MM.1S (cell line): Measurements from ENCODE around the gene BAIAP2L2.

ENCODE experiments used
- DNase-seq: peaks from one replicate; pipeline ENCODE4 v3.0.0-alpha.2; 2015
- H2AFZ ChIP-seq: fragments of 300-600 bp; sonication (generic); 2 replicates; pipeline ENCODE4 v1.6.0; 2016; ENCODE audit warnings: antibody characterized with exemption, low read length
- H3F3A ChIP-seq: fragments of 300-600 bp; sonication (generic); 2 replicates; pipeline ENCODE4 v1.6.1; 2016; ENCODE audit warnings: mild to moderate bottlenecking, antibody characterized with exemption, low read length, moderate library complexity, mixed read lengths; ENCODE audit not compliant: insufficient read depth
- H3K27ac ChIP-seq: fragments of 300-600 bp; sonication (generic); 2 replicates; pipeline ENCODE4 v1.5.1; 2016; ENCODE audit warnings: mild to moderate bottlenecking, low read length
- H3K27me3 ChIP-seq: fragments of 300-600 bp; sonication (generic); replicated peaks from 2 replicates; pipeline ENCODE4 v1.6.0; 2016; ENCODE audit warnings: low read length; ENCODE audit not compliant: insufficient read depth
- H3K36me3 ChIP-seq: fragments of 300-600 bp; sonication (generic); replicated peaks from 2 replicates; pipeline ENCODE4 v1.6.1; 2016; ENCODE audit warnings: mild to moderate bottlenecking, low read length, mixed read lengths; ENCODE audit not compliant: insufficient read depth
- H3K4me1 ChIP-seq: fragments of 300-600 bp; sonication (generic); 2 replicates; pipeline ENCODE4 v1.6.1; 2016; ENCODE audit warnings: low read length, mixed read lengths
- H3K4me2 ChIP-seq: fragments of 300-600 bp; sonication (generic); 2 replicates; pipeline ENCODE4 v1.6.0; 2016; ENCODE audit warnings: low read depth, low read length
- H3K4me3 ChIP-seq: fragments of 300-600 bp; sonication (generic); 2 replicates; pipeline ENCODE4 v1.5.1; 2016; ENCODE audit warnings: low read length, mixed read lengths
- H3K79me2 ChIP-seq: fragments of 300-600 bp; sonication (generic); 2 replicates; pipeline ENCODE4 v1.6.1; 2016; ENCODE audit warnings: mixed run types, low read length, mixed read lengths
- H3K9ac ChIP-seq: fragments of 300-600 bp; sonication (generic); 2 replicates; pipeline ENCODE4 v1.6.1; 2016; ENCODE audit warnings: low read length, mixed read lengths
- H3K9me2 ChIP-seq: fragments of 300-600 bp; sonication (generic); replicated peaks from 2 replicates; pipeline ENCODE4 v1.6.1; 2016; ENCODE audit warnings: mild to moderate bottlenecking, low read length, mixed read lengths; ENCODE audit not compliant: insufficient read depth
- H3K9me3 ChIP-seq: fragments of 300-600 bp; sonication (generic); replicated peaks from 2 replicates; pipeline ENCODE4 v1.6.1; 2016; ENCODE audit warnings: mild to moderate bottlenecking, low read length, mixed read lengths; ENCODE audit not compliant: insufficient read depth
- H4K20me1 ChIP-seq: fragments of 300-600 bp; sonication (generic); 2 replicates; pipeline ENCODE4 v1.6.1; 2016; ENCODE audit warnings: mild to moderate bottlenecking, low read length, moderate library complexity, mixed read lengths; ENCODE audit not compliant: insufficient read depth
- CTCF ChIP-seq: fragments of 300-600 bp; sonication (generic); IDR thresholded peaks from 2 replicates; pipeline ENCODE4 v1.5.1; 2016; ENCODE audit warnings: antibody characterized with exemption, low read length, mixed read lengths
- EZH2 ChIP-seq: fragments of 300-600 bp; sonication (generic); optimal IDR thresholded peaks from 2 replicates; pipeline ENCODE3; 2017; ENCODE audit warnings: low read depth, mild to moderate bottlenecking, antibody characterized with exemption, low read length, mixed read lengths
- EZH2phosphoT487 ChIP-seq: fragments of 300-600 bp; sonication (generic); IDR thresholded peaks from 2 replicates; pipeline ENCODE4 v1.6.1; 2018; ENCODE audit warnings: antibody characterized with exemption, low read length

BAIAP2L2 gene

GRCh38 chr22:38075105-38075825, 35.2 kb downstream of the BAIAP2L2 start:
- no peak overlapping the region for H3K4me2 ChIP-seq
- H2AFZ ChIP-seq: no peak overlapping the region
- H3K36me3 ChIP-seq: no peaks in the 10 kb centered on the region
- H3K4me1 ChIP-seq: peaks cover 11% of the 10 kb centered on the region
- no peaks in the 10 kb centered on the region for H4K20me1 ChIP-seq
- H3F3A ChIP-seq: peaks cover 5% of the 10 kb centered on the region; the same call in 1 of the 2 replicates
- H3K9me3 ChIP-seq: no peaks in the 10 kb centered on the region
- H3K79me2 ChIP-seq: peaks cover 5% of the 10 kb centered on the region; the same call in 1 of the 2 replicates
- H3K9ac ChIP-seq: no peak overlapping the region
- H3K9me2 ChIP-seq: no peaks in the 10 kb centered on the region
- no peaks in the 10 kb centered on the region for H3K27me3 ChIP-seq
- H3K4me3 ChIP-seq: no peak overlapping the region
- no peak overlapping the region for H3K27ac ChIP-seq
- TF ChIP-seq CTCF (no peak), EZH2phosphoT487 (no peak), EZH2 (no peak)
- no peak for DNase-seq

GRCh38 chr22:38074181-38075104, 36.0 kb downstream of the BAIAP2L2 start:
- Histone ChIP-seq H3K27me3 (no peaks in the 10 kb centered on the region), H3K9me2 (no peaks in the 10 kb centered on the region), H3K27ac (no peak overlapping the region), H3K4me1 (peaks cover 18% of the 10 kb centered on the region), H3K36me3 (no peaks in the 10 kb centered on the region), H3K79me2 (peaks cover 5% of the 10 kb centered on the region; the same call in 1 of the 2 replicates), H4K20me1 (no peaks in the 10 kb centered on the region), H3K4me2 (no peak overlapping the region), H3K9ac (no peak overlapping the region), H3K4me3 (no peak overlapping the region), H2AFZ (no peak overlapping the region), H3K9me3 (no peaks in the 10 kb centered on the region), H3F3A (peaks cover 13% of the 10 kb centered on the region)
- TF ChIP-seq EZH2: no peak
- no peak for TF ChIP-seq EZH2phosphoT487
- no peak for TF ChIP-seq CTCF
- no peak for DNase-seq

- no peak for TF ChIP-seq EZH2phosphoT487
- TF ChIP-seq CTCF: no peak
- TF ChIP-seq EZH2: no peak
- no peak overlapping the region for H3K4me3 ChIP-seq
- H3K79me2 ChIP-seq: peaks cover 7% of the 10 kb centered on the region; the same call in 1 of the 2 replicates
- H3K9me2 ChIP-seq: no peaks in the 10 kb centered on the region
- H3K27ac ChIP-seq: no peak overlapping the region
- H3K9ac ChIP-seq: no peak overlapping the region
- H3K27me3 ChIP-seq: no peaks in the 10 kb centered on the region
- H4K20me1 ChIP-seq: no peaks in the 10 kb centered on the region
- DNase-seq: no peak
- peaks cover 23% of the 10 kb centered on the region for H3F3A ChIP-seq
- H2AFZ ChIP-seq: no peak overlapping the region
- H3K36me3 ChIP-seq: no peaks in the 10 kb centered on the region
- H3K9me3 ChIP-seq: no peaks in the 10 kb centered on the region
- H3K4me1 ChIP-seq: peaks cover 26% of the 10 kb centered on the region
- H3K4me2 ChIP-seq: no peak overlapping the region
Observed at GRCh38 chr22:38073150-38074130, 37.0 kb downstream of the BAIAP2L2 start.
